B cell (primary cell): ENCODE measurements around the gene IL31.

Experiments
- EZH2 ChIP-seq: IDR thresholded peaks from 2 replicates; pipeline ENCODE4 v1.6.1; 2012; ENCODE audit warnings: borderline replicate concordance, low read depth, mild to moderate bottlenecking, moderate library complexity, low read length; ENCODE audit not compliant: insufficient read depth, poor library complexity, severe bottlenecking
- TF ChIP-seq, protein P1 (sequence below): fragments of 200-600 bp; IDR thresholded peaks from one replicate; pipeline ENCODE4 v1.8.0; 2022; ENCODE audit warnings: antibody characterized with exemption, mild to moderate bottlenecking

GRCh38 chr12:122139266-122139665, 34.8 kb downstream of the IL31 start:
- TF ChIP-seq, protein P1, sequence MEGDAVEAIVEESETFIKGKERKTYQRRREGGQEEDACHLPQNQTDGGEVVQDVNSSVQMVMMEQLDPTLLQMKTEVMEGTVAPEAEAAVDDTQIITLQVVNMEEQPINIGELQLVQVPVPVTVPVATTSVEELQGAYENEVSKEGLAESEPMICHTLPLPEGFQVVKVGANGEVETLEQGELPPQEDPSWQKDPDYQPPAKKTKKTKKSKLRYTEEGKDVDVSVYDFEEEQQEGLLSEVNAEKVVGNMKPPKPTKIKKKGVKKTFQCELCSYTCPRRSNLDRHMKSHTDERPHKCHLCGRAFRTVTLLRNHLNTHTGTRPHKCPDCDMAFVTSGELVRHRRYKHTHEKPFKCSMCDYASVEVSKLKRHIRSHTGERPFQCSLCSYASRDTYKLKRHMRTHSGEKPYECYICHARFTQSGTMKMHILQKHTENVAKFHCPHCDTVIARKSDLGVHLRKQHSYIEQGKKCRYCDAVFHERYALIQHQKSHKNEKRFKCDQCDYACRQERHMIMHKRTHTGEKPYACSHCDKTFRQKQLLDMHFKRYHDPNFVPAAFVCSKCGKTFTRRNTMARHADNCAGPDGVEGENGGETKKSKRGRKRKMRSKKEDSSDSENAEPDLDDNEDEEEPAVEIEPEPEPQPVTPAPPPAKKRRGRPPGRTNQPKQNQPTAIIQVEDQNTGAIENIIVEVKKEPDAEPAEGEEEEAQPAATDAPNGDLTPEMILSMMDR = no peak
- no peak for TF ChIP-seq EZH2
